HG03575 (cell line): ENCODE data around the gene PTPRA.

Source experiments
- ATAC-seq: cut with Tn5 transposase; IDR thresholded peaks from one replicate; pipeline ENCODE4 v1.9.1; 2021; ENCODE audit not compliant: unreplicated experiment, insufficient number of reproducible peaks, low FRiP score; ENCODE audit errors: extremely low read depth

The PTPRA gene

GRCh38 chr20:2917266-2917665 lies 44.0 kb downstream of the PTPRA start:
- ATAC-seq: no peak

GRCh38 chr20:2918096-2919049 lies 45.1 kb downstream of the PTPRA start:
- no peak for ATAC-seq

GRCh38 chr20:2919518-2920245 lies 46.4 kb downstream of the PTPRA start:
- ATAC-seq: no peak

- no peak for ATAC-seq
These were observed 47.2 kb downstream of the PTPRA start for GRCh38 chr20:2920473-2920872.

DNA sequence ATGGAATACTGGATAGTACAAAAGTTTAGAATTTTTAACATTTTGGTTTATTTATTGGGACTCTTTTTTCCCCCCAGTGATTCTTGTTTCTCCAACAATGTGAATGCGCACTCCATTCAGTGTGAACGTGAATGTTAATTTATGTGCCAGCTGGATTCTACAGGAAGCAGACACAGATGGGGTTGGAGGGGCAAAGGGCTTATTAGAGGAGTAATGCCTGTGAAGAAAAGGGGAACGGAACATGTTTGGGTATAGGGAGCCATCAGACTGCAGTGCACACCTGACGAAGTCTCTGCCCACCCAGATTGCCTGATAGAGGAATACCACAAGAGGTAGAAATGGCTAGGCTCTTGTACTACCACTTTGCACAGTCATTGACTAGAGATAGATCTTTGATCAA lies 48.2 kb downstream of the PTPRA start:
- ATAC-seq: no peak

- no peak for ATAC-seq
These were observed 49.7 kb downstream of the PTPRA start for GRCh38 chr20:2922957-2923356.

DNA sequence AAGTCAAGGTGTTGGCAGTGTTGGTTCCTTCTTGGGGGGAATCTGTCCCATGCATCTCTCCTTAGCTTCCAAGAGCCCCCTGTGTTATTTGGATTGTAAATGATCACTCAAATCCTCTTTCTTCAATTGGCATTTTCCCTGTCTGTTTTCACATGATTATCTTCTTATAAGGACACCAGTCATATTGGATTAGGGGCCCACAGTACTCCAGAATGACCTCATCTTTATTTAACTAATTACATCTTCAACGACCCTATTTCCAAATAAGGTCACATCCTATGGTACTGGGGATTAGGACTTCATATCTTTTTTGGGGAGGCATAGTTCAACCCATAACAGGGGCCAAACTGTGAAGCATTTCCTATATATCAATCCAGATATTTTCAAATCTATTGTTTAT lies 57.3 kb downstream of the PTPRA start:
- ATAC-seq: no peak

DNA sequence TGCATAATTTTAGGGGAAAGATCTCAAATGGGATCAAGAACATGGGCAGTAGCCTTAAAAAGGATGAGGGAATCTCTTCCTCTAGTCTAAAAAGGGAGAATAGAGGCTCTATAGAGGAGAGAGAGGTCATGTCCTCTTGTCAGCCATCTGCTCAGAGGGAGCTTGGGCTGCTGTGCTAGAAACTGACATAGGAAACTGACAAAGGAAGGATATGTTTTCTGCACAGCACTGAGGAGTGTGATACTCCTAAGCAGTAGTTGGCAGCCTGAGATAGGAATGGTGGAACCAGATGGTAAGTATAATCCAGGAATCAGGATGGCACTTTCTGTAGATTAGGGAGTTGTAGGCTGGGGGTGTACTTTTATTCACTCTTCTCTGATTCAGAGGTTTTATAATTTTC lies 59.2 kb downstream of the PTPRA start:
- no peak for ATAC-seq

DNA sequence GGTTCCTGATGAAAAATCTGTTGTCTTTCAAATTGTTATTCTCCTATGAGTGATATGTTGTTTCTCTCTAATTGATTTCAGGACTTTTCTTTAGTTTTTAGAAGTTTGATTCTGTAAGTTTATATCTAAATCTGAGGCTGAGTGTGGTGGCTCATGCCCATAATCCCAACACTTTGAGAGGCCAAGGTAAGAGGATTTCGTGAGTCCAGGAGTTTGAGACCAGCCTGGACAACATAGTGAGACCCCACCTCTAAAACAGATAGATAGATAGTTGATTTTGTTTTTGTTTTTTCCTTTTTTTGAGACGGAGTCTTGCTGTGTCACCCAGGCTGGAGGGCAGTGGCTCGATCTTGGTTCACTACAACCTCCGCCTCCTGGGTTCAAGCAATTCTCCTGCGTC lies 64.6 kb downstream of the PTPRA start:
- ATAC-seq: no peak

GRCh38 chr20:2942439-2942838 lies 69.2 kb downstream of the PTPRA start:
- ATAC-seq: no peak

DNA sequence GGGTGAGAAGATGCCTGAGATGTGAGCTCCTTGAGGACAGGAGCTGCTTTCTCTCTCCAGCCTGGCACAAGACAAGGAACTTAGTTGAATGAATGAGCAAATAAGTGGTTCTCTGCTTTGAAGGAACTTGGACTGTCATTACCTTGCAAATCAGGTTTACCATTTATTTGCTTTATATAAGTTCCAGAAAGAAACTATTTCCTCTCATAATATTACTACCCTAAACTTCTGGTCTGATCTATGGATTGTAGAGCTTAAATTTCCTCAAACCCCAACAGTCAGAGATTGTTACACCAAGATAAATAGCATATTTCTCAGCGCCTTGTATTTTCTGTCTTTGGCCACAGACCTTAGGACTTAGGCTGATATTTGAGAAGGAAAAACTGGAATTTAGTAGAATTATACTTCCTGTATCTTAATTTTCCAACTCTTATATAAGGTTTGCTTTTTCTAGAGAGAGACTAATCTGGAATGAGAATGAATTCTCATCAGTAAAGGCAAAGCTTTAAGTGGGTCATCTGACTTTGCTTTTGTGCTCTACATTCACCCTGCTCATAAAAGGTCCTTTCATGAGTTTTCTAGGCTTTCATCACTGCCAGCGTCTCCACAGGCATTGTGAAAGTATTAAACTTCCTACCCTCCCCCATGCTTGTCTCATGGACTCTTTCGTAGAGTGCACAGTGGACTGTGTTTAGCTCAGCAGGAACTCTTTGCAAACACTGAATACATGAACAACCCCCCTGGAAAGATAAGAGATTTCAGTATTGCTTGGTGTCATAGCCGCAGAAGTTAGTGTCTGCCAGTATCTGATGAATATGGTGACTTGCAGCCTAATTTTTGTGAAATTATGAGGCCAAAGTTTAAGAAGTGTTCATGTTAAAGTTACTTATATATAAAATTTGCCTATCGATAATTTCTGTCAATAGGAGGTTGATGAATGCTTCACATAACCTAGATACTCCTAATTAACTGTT lies 74.0 kb downstream of the PTPRA start:
- ATAC-seq: no peak

GRCh38 chr20:2948968-2949367 lies 75.7 kb downstream of the PTPRA start:
- ATAC-seq: no peak

DNA sequence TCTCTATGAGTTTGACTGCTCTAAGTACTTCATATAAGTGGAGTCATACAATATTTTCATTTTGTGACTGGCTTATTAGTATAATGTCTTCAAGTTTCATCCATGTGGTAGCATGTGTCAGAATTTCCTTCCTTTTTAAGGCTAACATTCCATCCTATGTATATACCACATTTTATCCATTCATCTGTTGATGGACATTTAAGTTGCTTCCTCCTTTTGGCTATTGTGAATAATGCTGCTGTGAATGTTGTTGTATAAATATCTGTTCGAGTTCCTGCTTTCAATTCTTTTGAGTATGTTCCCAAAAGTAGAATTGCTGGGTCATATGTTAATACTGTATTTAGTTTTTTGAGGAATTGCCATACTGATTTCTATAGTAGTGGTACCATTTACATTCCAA lies 79.5 kb downstream of the PTPRA start:
- ATAC-seq: no peak

DNA sequence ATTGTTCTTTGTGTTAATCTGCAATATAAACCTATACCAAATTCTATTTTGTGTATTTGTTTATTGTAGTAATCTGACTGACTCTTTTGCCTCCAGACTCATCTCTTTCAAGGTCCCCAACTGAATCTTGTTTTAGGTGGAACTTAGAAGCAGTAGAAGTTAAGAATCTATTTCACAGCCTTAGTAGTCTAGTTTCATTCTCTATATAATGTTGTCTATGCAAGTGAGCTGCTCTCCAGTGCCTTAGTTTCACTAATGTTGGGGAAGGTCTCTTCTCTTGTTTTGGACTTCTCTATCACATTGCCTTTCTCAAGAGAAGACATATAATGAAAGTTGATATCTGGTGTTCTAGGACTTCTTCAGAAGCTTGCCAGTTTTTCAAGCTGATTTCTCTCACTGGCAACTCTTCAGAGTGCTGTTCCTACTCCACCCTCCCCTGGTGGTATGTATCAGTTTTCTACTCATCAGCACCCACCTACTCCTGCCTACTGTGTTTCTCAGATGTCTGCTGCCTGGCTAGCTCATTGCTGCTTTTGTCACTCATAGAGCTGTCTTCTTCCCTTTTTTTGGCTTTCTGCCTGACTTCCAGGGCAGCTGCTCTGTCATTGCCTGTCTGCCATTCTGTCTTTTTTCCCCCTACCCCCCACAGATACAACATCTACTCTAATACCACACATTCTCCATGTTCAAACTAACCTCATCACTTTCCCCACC lies 82.1 kb downstream of the PTPRA start:
- no peak for ATAC-seq

DNA sequence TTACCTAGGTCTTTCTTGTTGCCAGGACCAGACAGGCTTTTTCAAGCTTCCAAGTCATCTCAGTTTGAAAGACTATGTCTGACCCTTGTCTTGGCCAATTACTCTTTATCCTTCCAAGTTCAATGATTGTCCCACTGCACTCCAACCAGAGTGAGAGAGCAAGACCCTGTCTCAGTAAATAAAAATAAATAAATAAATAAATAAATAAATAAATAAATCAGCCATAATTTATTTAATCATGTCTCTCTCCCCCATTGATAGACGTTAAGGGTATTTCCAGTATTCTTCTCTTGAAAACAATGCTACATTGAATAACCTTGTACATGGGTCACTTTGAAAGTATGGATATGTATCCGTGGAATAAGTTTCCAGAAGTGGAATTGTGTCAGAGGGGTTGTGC lies 83.2 kb downstream of the PTPRA start:
- no peak for ATAC-seq

DNA sequence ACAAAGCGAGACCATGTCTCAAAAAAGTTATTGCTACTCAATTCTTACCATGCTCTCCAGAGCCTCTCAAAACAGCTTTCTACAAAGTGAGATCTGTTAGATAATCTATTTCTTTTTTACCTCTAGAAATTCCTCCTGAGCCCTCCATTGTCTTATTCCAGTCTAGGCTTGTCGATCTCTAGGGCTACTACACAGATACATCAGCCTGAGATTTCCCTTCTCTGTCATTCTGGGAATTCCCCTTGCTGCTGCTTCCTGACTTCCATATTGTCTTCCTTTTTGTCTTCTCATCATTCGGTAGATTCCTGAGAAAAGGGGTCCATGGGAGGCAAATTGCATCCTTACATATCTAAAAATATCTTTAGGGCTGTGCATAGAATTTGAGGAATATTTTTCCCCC lies 94.6 kb downstream of the PTPRA start:
- no peak for ATAC-seq

- no peak for ATAC-seq
These were observed 98.8 kb downstream of the PTPRA start for GRCh38 chr20:2972126-2972525.

DNA sequence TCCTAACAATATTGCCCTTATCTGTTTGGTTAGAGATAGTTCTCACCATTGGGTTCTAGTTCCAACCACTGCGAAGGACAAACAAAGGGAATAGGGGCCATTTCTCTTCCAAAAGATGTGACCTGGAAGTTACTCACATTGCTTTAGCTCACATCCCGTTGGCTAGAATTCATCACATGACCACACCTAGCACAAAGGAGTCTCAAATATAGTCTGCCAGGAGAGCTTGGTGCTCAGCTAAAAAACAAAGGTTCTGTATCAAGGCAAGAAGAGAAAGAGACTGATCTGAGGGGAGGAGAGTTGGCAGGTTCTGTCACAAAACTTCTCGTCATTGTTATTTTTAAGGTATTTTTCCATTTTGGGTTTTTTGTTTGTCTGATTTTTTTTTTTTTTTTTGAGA lies 100.3 kb downstream of the PTPRA start:
- ATAC-seq: no peak

DNA sequence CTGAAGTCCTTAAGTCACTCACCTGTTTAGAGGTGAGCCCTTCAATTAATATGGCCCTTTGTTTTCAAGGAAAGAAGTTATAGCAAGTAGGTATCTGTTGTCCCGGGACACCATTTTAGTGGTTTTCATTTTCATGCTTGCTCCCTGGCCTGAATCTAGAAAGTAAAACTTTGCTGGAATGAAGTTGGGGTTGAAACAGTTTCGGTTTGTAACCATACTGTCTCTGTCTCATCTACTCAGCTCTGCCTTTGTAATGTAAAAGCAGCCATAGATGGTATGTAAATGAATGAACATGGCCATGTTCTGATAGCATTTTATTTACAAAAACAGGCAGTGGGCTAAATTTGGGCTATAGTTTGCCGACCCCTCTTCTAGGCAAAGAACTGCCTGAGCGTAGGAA lies 105.2 kb downstream of the PTPRA start:
- no peak for ATAC-seq
